B cell (primary cell): ENCODE data around the gene LCOR.

ENCODE experiments used
- CTCF ChIP-seq: fragments of 200-600 bp; IDR thresholded peaks from one replicate; pipeline ENCODE4 v1.8.0; 2022; ENCODE audit warnings: antibody characterized with exemption, mild to moderate bottlenecking
- EZH2 ChIP-seq: IDR thresholded peaks from 2 replicates; pipeline ENCODE4 v1.6.1; 2012; ENCODE audit warnings: borderline replicate concordance, low read depth, mild to moderate bottlenecking, moderate library complexity, low read length; ENCODE audit not compliant: insufficient read depth, poor library complexity, severe bottlenecking

- TF ChIP-seq CTCF (no peak), EZH2 (no peak)
These were observed 5.7 kb upstream of the LCOR start for GRCh38 chr10:96826438-96826837.
